Subcutaneous adipose tissue (tissue), 4 donors: ENCODE results near the gene POU4F3. TPM values are rescaled to one million over a fixed set of nuclear protein-coding genes. Genes with fewer than 3 reads are reported as not detected.

ENCODE experiments used
- CTCF ChIP-seq: fragments of 450-650 bp; IDR thresholded peaks from one replicate; pipeline ENCODE4 v1.5.1; 2016; ENCODE audit warnings: low read depth, mild to moderate bottlenecking, control low read depth, antibody characterized with exemption, moderate library complexity
- total RNA-seq, 4 donors: library from RNA; depleted of rRNA; stranded (reverse); fragments of >200 nt; gene quantifications; one replicate each; pipeline ENCODE4 v1.1.0, GENCODE V29; 2016

The POU4F3 gene
- total RNA-seq, 4 donors from 2014 or later: 0.44 TPM; not detected in 3

DNA sequence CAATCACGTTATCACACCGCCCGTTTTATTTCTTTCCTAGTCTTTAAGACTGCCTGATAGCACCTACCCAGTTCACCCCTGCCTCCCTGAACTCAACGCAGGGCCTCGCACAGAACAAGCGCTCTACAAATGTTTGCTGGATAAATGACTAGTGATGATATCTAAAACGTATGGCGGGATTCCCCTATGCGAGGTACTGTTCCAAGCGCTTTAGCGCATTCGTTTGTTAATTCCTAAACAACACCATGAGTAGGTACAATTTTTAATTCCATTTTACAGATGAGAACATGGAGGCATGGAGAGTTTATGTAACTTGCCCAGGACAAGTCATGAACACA, 6.6 kb downstream of the POU4F3 start:
- TF ChIP-seq CTCF: no peak

GRCh38 chr5:146345578-146346366, 7.1 kb downstream of the POU4F3 start:
- TF ChIP-seq CTCF: no peak

- no peak for TF ChIP-seq CTCF
Measured at GRCh38 chr5:146357126-146357525, 18.5 kb downstream of the POU4F3 start.

DNA sequence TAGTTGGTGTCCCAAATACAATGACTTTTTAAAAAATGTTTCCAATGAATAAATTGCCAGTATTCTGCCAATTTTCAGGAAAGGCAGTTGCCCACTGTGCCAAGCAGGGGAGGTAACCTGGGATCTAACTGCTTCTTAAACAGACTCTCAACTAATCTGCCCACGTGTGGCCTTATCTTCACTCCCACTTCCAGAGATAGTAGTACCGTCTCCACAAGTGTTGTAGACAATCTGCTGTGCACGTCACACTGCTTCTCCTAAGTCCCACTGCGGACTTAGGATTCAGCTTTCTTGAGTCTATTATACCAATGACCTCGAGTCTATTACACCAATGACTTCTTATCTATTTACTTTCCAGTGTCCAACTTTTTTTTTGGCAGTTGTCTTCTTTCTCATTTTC, 21.2 kb downstream of the POU4F3 start:
- no peak for TF ChIP-seq CTCF

- TF ChIP-seq CTCF: no peak
Measured at GRCh38 chr5:146363161-146363874, 24.7 kb downstream of the POU4F3 start.

GRCh38 chr5:146365618-146366017, 27.0 kb downstream of the POU4F3 start:
- TF ChIP-seq CTCF: no peak

GRCh38 chr5:146366904-146367303, 28.3 kb downstream of the POU4F3 start:
- no peak for TF ChIP-seq CTCF
